Endometrial microvascular endothelial cells (primary cell): Measurements from ENCODE around the gene DPCD. TPM values are rescaled to one million over a fixed set of nuclear protein-coding genes. Genes with fewer than 3 reads are reported as not detected.

Experiments used
- in situ Hi-C: cut with HindIII; loops from 2 replicates; pipeline ENCODE4 v1.10.0; 2017; ENCODE audit warnings: low sequenced_read_pairs, low pct_unique_long_range_greater_than_20kb; ENCODE audit errors: inconsistent ontology term
- total RNA-seq: library from RNA; depleted of rRNA; stranded (reverse); fragments of >200 nt; gene quantifications from one replicate; pipeline ENCODE4 v1.2.3, GENCODE V29; 2015; ENCODE audit errors: inconsistent ontology term

Gene DPCD
- total RNA-seq: 45.9 TPM

DNA sequence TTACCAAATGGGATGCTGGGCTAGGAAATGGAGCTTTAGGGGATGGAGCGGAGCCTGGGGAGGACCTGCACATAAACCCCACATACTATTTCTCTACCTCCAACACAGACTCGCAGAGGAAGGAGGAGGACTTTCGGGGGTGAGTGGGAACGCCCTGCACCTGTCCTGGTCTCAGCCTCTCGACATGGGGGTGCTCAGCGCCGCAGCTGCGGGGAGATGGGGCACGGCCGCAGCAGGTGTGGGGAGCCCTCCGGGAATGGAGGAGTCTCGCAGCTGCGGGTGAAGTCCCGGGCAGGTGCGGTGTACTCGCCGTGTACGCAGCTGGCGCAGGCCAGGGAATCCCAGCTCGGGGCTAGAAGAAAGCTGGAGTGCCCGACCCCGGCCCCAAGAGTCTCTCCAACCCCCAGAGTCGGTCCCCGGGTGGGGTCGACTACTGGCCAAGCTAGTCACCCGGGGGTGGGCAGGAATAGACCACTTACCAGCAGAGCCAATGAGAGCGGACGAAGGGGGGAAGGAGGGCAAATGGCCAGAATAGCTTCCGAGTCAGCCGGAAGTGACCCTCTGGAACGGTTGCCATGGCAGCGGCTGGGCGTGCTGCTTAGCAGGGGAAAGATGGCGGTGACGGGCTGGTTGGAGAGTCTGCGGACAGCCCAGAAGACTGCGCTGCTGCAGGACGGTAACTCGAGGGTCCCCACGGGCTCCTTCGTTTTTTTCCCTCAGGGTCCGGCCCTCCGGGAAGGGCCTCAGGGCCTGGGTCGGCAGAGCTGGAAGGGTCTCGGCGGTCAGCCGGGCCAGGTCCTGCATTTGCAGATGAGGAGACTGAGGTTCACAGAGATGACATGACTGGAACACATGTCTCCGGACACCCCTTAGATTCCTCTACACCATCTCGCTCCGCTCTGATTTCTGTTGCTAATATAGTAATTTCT lies at the start of gene DPCD, which contains the start of gene POLL:
Gene DPCD, plus strand, starts transcription at position 597 of the 929 bp plus-strand sequence. Its CDS starts 16 bp downstream, at position 613.
Gene POLL, minus strand, starts transcription at position 533 of the 929 bp plus-strand sequence. CDS start 897 bp downstream, outside the sequence.
- in situ Hi-C loops: loop anchor here (25.0 kb wide), 1 partner anchor 199 kb away; the partner anchor contains the start of genes FGF8 and NPM3

DNA sequence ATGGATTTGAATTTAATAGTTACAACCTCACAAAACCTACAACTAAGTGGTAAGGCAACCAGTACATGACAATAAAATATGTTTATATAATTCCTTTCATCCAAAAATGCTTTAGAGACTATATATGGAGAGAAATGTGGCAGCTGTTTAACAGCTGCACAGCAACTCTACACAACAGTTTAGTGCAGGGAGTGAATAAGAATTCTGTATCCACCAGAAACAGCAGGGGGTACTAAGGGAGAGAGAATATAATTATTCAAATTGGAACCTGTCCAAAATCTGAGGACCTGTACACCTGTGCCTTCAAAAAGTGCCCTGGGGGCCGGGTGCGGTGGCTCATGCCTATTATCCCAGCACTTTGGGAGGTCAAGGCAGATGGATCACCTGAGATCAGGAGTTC lies 49.7 kb upstream of the DPCD start:
- in situ Hi-C loops: no loop called here

DNA sequence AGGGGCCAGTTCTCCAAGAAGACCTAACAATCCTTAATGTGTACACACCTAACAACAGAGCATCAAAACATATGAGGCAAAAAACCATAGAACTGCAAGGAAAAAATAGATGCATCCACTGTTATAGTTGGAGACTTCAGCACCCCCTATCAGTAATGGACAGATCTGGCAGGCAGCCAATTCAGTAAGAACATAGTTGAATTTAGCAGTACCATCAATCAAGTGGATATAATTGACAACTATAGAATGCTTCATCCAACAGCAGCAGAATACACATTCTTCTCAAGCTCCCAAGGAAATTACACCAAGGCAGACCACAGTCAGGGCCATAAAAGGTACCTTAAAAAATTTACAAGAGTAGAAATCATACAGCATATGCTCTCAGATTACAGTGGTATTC lies 42.2 kb upstream of the DPCD start:
- in situ Hi-C loops: no loop called here

DNA sequence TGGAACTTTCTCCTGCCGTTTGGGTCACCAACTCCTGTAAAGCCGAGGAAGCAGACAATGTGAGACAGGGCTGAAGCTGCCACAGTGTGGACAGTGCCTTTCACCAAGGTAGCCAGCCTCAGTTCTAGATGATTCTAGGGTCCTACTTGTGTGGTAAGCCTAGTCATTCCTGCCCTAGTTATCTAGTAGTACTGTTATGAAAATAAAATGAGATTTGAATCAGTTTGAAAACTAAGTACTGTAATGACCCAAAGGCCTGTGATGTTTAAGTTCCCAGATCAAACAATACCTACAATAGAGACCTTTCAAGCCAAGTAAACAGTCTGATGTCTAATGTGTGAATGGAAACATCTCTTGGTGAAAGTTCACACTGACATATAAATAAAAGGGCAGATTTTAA lies 37.2 kb upstream of the DPCD start:
- in situ Hi-C loops: no loop called here

DNA sequence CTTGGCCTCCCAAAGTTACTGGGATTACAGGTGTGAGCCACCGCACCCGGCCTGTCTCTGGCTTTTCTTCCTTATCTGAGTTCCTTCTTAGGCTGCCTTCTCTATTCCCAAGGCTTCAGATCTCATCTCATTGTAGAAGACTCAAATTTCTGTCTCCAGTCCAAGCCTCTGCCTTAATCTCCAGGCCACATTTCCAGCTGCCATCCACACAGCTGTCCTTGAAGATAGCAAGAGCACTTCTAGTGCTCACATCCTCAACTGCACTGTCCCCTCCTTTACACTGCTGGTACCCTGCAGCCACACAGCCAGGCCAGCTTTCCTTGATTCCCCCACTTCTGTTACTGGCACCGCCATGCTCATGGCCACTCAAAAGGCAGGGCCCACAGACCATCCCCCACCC lies 35.7 kb upstream of the DPCD start:
- in situ Hi-C loops: no loop called here

DNA sequence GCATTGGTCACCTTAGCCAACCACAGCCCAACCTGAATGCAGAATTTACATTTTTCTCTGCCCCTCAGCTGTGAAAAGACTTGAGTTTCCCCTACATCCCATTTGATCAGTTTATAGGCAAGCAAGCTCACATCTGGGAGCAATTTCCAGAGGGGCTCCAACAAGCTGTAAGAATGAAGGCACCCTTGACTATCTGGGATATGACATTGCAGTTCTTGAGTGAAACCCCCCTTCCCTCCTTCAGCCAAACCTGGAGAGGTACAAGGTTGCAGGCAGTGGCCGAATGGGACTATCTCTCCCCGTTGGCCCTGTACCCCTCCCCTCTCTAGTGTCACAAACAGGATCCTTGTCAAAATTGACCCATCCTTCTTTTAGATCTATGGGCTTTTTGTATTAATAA lies 30.6 kb upstream of the DPCD start:
- in situ Hi-C loops: no loop called here

DNA sequence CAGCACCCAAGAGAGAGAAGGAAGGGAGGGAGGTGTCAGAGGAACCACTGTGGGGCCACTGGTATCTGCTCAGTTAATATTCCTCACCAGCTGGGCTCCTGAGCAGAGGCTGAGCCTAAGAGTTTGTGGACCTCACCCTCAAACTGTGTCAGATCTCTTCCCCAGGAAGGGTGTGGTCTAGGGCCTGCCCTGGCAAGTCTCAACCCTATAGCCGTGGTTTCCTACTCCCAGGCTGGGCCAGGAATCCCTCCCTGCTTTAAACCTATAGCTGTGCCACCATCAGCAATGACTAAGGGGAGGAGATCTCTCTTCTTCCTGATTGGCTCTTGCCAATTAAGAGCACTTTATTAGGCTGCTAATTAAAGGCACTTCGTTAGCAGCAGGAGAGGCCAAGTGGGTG lies 29.9 kb upstream of the DPCD start:
- in situ Hi-C loops: no loop called here

DNA sequence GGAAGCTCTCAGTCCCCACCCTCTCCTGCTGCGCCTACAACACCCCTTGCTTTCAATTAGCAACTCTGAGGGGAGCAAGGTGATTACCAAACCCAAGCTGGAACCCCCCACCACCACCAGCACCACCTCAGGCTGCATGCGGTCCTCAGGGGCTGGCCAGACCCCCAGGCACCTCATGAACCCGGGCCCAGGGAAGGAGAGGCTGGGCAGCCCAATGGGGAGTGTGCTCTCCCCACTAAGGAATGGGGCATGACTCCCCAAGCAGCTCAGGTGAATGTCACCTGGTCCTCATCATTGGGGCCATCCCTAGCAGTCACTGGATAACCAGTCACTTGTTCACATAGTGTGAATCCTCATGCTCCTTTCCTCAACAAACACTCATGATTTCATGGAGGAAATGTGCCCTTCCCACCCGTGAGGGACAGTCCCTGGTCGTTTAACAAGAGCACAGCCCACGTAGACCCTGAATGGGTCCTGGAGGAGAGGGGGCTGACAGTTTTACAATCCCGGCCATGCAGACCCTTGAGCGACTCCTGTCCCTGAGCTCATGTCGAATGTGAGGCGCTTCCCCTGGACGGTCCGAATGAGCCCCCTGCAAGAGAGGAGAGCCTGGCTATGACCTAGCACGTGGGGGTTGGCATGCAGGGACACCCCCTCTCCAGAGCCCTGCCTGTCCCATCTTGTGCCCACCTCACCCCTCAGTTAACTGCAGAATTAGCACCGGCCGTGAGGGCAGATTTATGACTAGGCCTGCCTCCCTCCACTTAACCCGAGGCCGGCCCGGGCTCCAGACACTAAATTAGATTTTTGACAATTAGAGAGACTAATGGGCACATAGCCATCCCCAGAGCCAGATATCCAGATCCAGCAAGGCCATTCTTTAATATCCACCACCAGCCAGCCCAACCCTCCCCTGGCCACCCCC lies 29.2 kb upstream of the DPCD start:
- in situ Hi-C loops: no loop called here

DNA sequence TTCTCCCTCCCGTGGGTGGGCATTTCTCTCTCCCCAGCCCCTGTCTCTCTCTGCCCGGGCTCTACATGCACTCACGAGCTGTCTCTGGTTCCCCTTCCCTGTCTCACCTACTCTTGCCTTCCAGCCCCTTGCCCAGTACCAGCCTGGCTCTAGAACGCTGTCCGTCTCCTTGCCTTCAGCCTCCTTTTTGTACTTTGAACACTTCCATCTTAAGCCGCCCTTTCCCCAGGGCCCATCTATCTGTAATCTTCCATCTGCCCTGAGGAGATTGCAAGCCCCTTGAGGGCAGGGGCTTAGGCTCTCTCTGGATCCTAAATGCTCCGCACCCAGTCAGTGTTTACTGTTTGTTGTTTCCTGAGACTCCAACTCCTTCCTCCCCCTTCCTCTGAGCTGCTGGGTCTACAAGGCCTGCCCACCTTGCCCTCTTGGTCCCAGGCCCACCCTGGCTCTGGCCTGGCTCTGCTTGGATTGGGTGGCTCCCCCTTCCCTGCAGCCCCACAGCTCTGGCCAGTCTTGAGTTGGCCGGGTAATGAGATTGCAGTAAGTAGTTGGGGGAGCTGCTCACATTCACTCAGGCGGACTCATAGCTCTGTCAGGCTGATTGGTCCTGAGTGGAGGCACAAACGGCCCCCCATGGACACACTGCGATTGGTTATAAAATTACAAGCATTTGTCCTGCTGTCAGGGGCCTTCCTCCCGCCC lies 28.4 kb upstream of the DPCD start:
- in situ Hi-C loops: no loop called here

DNA sequence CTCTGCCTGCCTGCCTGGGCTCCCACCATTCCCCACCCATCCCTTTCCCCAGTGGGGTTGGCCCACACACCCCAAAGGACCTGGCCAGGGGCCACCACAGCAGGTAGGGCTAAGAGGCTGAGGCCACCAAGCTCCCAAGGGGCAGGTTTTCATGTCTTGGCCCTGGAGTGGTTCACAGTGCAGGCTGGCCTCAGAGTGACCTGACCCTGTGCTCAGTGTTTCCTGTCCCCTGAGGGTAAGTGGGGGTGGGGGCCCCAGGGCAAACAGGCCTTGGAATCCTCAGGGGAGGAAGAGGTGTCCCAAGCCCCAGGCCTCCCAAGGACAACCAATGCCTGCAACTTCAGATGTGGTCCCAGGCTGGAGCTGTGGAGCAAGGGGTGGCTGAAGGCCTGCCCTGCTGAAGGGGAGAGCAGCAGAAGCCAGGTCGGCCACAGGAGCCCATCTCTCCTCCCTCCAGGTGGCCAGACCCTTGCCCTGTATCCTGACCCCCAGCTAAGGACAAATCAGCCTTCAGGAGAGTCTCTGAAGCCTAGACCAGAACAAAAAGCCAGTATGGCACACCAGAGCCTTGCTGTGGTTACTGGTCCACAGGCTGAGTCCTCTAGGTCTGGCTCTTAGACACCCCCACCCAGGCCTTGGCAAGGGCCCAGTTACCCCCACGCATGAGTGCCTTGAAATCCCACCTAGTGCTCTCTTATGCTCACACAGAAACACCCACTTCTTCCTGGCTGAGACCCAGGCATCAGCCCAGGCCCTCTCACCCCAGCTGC lies 27.6 kb upstream of the DPCD start:
- in situ Hi-C loops: no loop called here

DNA sequence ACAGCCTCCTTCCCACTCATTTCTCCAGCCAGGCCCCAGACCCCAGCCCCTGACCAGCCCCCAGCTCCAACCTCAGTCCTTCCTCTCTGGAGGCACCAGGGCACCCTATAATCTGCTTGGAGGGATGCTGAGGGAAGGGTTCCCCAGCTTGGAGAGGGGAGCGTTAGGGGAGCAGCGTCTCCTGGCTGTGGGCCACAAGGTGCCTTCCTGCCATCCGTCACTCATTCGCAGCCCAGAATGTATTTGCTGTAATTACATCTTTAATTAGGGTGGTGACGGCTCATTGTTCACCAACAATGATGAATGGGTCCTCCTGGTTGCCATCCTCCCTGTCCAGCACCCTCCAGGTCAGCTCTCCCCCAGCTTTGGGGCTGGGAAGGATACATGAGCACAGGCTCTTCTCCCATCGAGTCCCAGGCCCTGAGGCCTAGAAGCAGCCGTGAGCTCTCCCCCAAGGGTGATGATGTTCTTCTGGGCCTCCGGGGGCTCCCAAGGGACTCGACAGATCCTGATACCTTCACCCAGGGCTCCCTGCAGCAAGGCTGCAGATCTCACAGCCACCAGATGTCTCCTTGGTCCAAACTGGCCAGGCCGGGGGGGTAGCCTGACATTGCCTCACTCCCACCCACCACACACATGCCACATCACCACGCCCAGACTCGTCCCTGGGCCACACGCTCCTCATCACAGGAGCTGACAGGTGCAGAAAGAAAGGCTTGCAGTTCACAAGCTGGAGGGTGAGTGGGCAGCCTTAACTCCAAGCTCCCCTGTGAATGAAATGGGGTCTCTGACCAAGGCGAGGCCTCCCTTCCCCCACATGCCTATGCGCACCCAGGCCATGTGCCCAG lies 26.8 kb upstream of the DPCD start:
- in situ Hi-C loops: no loop called here

DNA sequence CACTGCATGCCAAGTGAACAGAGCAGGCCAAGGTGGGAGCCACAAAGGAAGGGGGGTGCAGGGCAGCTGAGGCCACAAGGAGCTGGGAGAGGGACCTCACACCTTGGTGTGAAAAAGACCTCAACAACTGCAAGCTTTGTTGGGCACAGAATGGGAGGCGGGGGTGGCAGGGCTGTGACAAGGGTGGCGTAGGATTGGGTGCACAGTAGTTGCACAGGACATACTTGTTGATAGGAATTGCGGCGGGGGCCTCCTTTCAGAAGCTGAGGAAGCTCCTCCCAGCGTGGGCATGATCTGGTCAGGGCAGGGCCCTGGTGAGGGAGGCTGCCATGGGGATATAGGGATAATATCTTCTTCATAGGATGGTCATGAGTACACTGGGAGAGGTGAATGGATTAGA lies 25.9 kb upstream of the DPCD start:
- in situ Hi-C loops: no loop called here

DNA sequence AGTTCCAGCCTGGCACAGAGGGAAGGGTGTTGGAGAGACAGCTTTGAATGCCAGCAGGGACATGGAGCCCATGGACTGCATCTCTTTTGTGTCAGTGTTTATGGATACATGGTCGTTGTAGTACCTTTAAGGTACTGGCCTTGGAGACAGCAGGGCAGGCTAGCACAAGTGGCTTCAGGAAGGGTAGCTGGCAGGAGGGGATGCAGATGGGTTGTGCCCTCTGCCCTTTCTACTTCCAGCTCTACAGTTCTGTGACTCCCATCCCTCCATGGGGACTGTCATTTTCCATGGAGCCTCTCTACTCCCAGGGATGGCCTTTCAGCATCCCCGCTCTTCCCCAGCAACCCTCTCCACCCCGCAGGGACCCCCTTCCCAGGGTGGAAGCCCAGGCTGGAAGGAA lies 25.1 kb upstream of the DPCD start:
- in situ Hi-C loops: no loop called here

DNA sequence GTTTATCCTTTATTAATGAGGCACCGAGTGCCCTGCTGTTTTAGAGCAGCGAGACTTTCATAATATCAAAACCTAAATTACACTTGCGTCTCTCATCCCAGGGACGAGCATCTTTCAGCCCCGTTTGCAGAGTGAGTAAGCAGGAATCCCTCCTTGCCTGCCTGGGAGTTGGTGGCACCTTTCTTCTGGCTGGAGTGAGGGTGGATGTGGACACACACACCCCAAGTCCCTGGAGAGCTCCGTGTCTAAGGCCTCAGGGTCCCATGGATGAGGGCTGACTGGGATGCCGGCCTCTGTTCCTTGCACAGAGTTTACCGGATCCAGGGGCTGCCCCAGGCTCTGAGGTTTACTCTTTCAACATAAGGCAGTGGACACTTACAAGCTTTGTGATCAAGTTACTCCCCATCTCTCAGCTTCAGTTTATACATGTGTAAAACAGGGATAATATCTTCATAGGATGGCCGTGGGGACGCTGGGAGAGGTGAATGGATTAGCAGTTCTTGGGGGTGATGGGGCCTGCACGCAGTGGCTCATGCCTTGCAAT lies 24.6 kb upstream of the DPCD start:
- in situ Hi-C loops: no loop called here

DNA sequence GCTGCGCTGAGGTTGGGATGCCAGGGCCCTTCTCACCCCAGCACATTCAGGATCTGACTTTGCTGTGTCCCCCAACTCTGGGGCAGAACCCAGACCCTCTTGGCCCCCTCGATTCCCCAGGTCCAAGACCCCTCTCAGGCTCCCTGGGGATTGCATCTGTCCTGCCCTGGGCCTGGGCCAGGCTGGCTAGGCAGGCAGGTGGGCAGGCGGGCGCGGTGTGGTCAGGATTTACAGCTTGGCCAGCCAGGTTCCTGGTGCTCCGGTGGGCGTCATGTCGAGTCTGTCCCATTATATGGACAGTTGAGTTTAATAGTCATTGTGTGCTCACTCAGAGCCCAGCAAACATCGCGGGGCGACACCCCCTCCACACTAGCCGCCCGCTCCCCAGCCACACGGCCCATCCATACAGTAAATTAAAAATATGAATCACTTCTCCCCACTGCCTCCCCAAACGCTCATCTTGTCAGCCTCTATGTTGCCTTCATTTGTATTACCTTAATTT lies 23.6 kb upstream of the DPCD start:
- in situ Hi-C loops: no loop called here

DNA sequence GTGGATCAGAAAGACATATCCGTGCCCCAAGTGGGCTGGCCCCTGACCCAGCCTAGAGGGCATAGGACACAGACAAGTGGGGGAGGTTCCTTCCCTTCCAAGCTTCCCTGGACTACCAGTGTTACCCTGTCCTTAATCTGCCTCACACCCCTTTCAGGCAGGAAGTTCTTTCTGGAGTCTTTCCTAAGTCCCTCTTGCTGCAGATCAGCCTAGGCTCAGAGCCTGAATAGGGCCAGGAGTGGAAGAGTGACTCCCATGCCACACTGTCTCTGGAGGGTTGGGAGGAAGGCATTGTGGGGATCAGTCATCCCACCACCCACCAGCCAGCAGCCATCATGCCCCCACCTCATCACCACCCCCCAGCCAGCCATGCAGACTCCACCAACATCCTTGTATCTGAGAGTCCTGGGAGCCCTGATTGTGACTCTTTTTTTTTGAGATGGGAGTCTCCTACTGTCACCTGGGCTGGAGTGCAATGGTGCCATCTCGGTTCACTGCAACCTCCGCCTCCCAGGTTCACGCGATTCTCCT lies 22.7 kb upstream of the DPCD start:
- in situ Hi-C loops: no loop called here

DNA sequence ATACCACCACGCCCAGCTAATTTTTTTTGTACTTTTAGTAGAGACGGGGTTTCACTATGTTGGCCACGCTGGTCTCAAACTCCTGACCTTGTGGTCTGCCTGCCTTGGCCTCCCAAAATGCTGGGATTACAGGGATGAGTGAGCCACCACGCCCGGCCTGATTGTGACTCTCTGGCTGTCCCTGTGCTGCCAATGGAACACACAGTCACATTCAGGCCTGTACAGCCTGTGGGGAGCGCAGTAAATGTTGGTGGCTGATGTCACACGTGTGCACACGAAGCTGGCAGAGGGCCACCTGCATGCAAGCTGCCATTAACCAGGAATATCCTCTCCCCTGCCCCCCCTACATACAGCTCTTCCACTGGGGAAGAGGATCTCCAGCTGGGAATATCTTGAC lies 22.2 kb upstream of the DPCD start:
- in situ Hi-C loops: no loop called here
